ENCODE data around the gene PRM1. TPM values are rescaled to one million over a fixed set of nuclear protein-coding genes. Genes with fewer than 3 reads are reported as not detected.

PRM1 gene
- total and polyA plus RNA-seq, 2 of the 13 experiments (the other 11 are each of a cell fraction or from before 2014, with no cell fraction given): not detected

DNA sequence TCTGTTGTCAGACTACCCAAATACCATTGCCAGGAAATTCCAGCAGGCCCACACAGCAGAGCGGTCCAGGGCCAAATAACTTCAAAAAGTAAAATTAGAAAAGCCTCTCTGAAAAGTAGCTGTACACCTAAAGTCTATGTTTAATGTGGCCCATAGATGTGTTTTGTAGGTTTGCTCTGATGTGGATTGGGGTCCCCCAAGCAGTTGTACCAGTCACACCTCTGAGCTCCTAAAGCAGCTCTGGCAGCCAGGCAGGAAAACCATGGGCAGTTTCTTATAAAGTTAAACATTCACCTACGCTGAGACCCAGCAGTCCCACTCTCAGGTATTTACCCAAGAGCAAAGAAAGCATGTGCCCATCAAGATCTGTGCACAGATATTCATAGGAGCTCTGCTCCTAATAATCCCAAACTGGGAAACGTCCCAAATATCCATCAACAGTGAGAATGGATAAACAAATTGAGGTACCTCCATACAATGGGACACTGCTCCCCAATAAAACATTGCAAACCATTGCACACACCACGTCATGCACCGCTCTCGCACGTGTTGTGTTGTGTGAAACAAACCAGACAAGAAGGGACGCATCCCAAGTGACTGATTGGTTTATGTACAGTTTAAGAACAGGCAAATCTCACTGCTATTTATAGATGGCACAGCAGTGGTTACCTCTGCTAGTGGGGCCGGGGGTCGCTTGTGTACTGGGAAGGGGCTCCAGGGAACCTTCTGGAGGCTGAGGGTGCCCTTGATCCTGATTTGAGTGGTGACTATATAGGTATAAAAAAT is 15.8 kb upstream of the PRM1 start (continued):
- TF ChIP-seq NFAT5 (CRISPR knock-in tag; IDR thresholded peaks at IDR 0.05) (no peak; the same call in 1 of the 2 replicates), ZNF317 (CRISPR knock-in tag; IDR thresholded peaks at IDR 0.05) (peak; percentile 79), TBP (CRISPR knock-in tag; IDR thresholded peaks at IDR 0.05) (no peak), ZNF800 (CRISPR knock-in tag; IDR thresholded peaks at IDR 0.05) (no peak; the same call in none of the 2 replicates), SKIL (CRISPR knock-in tag; IDR thresholded peaks at IDR 0.05; ENCODE audit: borderline replicate concordance) (no peak), SIX1 (CRISPR knock-in tag; IDR thresholded peaks at IDR 0.05; ENCODE audit: borderline replicate concordance) (0 out of 2 replicates have a peak, but pooled peaks have one; percentile 54), GLI4 (CRISPR knock-in tag; IDR thresholded peaks at IDR 0.05; ENCODE audit: borderline replicate concordance) (no peak), ZNF225 (CRISPR knock-in tag; IDR thresholded peaks at IDR 0.05) (no peak; the same call in 1 of the 2 replicates), ZNF12 (CRISPR knock-in tag; IDR thresholded peaks at IDR 0.05) (peak; percentile 63; the same call in 1 of the 2 replicates), NR3C1 (CRISPR knock-in tag; IDR thresholded peaks at IDR 0.05) (no peak), DBP (CRISPR knock-in tag; IDR thresholded peaks at IDR 0.05; ENCODE audit: not compliant biosample characterization) (no peak), HCFC1 (IDR thresholded peaks at IDR 0.05; ENCODE audit: low read depth, low read length) (no peak), ZSCAN9 (CRISPR knock-in tag; IDR thresholded peaks at IDR 0.05; ENCODE audit: borderline replicate concordance) (peak; percentile 76)
- TF ChIP-seq, protein P1, sequence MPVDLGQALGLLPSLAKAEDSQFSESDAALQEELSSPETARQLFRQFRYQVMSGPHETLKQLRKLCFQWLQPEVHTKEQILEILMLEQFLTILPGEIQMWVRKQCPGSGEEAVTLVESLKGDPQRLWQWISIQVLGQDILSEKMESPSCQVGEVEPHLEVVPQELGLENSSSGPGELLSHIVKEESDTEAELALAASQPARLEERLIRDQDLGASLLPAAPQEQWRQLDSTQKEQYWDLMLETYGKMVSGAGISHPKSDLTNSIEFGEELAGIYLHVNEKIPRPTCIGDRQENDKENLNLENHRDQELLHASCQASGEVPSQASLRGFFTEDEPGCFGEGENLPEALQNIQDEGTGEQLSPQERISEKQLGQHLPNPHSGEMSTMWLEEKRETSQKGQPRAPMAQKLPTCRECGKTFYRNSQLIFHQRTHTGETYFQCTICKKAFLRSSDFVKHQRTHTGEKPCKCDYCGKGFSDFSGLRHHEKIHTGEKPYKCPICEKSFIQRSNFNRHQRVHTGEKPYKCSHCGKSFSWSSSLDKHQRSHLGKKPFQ (CRISPR knock-in tag; IDR thresholded peaks at IDR 0.05; ENCODE audit: insufficient replicate concordance): peak; percentile 96
- TF ChIP-seq, protein P2, sequence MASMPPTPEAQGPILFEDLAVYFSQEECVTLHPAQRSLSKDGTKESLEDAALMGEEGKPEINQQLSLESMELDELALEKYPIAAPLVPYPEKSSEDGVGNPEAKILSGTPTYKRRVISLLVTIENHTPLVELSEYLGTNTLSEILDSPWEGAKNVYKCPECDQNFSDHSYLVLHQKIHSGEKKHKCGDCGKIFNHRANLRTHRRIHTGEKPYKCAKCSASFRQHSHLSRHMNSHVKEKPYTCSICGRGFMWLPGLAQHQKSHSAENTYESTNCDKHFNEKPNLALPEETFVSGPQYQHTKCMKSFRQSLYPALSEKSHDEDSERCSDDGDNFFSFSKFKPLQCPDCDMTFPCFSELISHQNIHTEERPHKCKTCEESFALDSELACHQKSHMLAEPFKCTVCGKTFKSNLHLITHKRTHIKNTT (CRISPR knock-in tag; IDR thresholded peaks at IDR 0.05): no peak
